HFFc6 (cell line): ENCODE data around the gene IQCK. TPM values are rescaled to one million over a fixed set of nuclear protein-coding genes. Genes with fewer than 3 reads are reported as not detected.

Experiments
- DNase-seq: peaks from one replicate; pipeline ENCODE4 v3.0.0-alpha.2; 2018
- H3K27ac Mint-ChIP-seq: 2 replicates; pipeline ENCODE4 v1.8.0; 2020; ENCODE audit warnings: mild to moderate bottlenecking, mixed read lengths
- H3K27me3 Mint-ChIP-seq: 2 replicates; pipeline ENCODE4 v1.8.0; 2021; ENCODE audit warnings: mild to moderate bottlenecking, moderate library complexity, mixed read lengths; ENCODE audit not compliant: insufficient read depth
- H3K36me3 Mint-ChIP-seq: 2 replicates; pipeline ENCODE4 v1.8.0; 2021; ENCODE audit warnings: low read depth, mixed read lengths
- H3K4me1 Mint-ChIP-seq: 2 replicates; pipeline ENCODE4 v1.8.0; 2020; ENCODE audit warnings: low read depth, mixed read lengths
- H3K4me3 Mint-ChIP-seq: 2 replicates; pipeline ENCODE4 v1.8.0; 2020; ENCODE audit warnings: mild to moderate bottlenecking, moderate library complexity, mixed read lengths
- H3K9me3 Mint-ChIP-seq: 2 replicates; pipeline ENCODE4 v1.8.0; 2020; ENCODE audit warnings: mild to moderate bottlenecking, mixed read lengths
- CTCF ChIP-seq: fragments of 200-600 bp; sonication (generic); IDR thresholded peaks from 2 replicates; pipeline ENCODE4 v1.5.0; 2021; ENCODE audit warnings: antibody characterized with exemption, mild to moderate bottlenecking
- total RNA-seq, 6 experiments: library from RNA; stranded (reverse); fragmentation: NEBNext Ultra II Directional; extraction: Animal tissue kit (Norgen Biotek cat#: 25700); gene quantifications; 2 replicates in 1 of 6; 3 replicates in 5 of 6; pipeline ENCODE4 v1.2.3, GENCODE V29; 2021

Gene IQCK
- total RNA-seq, 6 experiments from 2014 or later = 2.2 to 5.0 (median 2.8) TPM

DNA sequence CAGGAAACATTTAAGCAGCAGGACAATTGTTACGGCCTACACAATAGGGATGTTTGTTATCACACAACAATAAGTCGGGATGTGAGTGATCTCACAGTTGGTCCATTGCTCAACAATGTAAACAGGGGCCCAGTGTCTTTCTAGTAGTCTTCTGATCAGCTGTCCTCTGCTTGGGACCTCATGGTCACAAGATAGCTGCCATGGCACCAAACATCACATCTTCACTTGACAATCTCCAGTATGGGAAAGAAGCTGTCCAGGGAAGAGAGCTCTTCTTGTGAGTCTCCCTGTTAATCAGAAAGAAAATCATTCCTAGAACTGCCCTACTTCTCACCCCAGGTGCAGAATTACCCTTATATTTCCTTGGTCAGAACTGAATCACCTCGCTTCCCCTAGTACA is 172.8 kb downstream of the IQCK start:
- TF ChIP-seq CTCF = no peak
- no peaks in the 10 kb centered on the region; the same call in 1 of the 2 replicates for H3K9me3 Mint-ChIP-seq
- no peak overlapping the region for H3K27ac Mint-ChIP-seq
- H3K4me3 Mint-ChIP-seq = no peak overlapping the region
- peaks cover 12% of the 10 kb centered on the region for H3K27me3 Mint-ChIP-seq
- H3K36me3 Mint-ChIP-seq = no peaks in the 10 kb centered on the region
- peaks cover 8% of the 10 kb centered on the region for H3K4me1 Mint-ChIP-seq
- no peak for DNase-seq

- Mint-ChIP-seq H3K4me3 (no peak overlapping the region), H3K27me3 (peaks cover 18% of the 10 kb centered on the region), H3K36me3 (no peaks in the 10 kb centered on the region), H3K4me1 (no peaks in the 10 kb centered on the region), H3K27ac (no peak overlapping the region), H3K9me3 (no peaks in the 10 kb centered on the region; the same call in 1 of the 2 replicates)
- no peak for TF ChIP-seq CTCF
- no peak for DNase-seq
Observed at GRCh38 chr16:19892902-19893301, 174.8 kb downstream of the IQCK start.

GRCh38 chr16:19894586-19894985 is 176.5 kb downstream of the IQCK start:
- H3K36me3 Mint-ChIP-seq = no peaks in the 10 kb centered on the region
- no peak for TF ChIP-seq CTCF
- peaks cover 17% of the 10 kb centered on the region for H3K27me3 Mint-ChIP-seq
- H3K4me1 Mint-ChIP-seq = no peaks in the 10 kb centered on the region
- no peak for DNase-seq
- no peak overlapping the region for H3K4me3 Mint-ChIP-seq
- no peak overlapping the region for H3K27ac Mint-ChIP-seq
- H3K9me3 Mint-ChIP-seq = no peaks in the 10 kb centered on the region; the same call in 1 of the 2 replicates

GRCh38 chr16:19896951-19897350 is 178.9 kb downstream of the IQCK start:
- no peak overlapping the region for H3K27ac Mint-ChIP-seq
- no peaks in the 10 kb centered on the region for H3K36me3 Mint-ChIP-seq
- no peaks in the 10 kb centered on the region for H3K4me1 Mint-ChIP-seq
- H3K4me3 Mint-ChIP-seq = no peak overlapping the region
- TF ChIP-seq CTCF = no peak
- peaks cover 15% of the 10 kb centered on the region for H3K27me3 Mint-ChIP-seq
- H3K9me3 Mint-ChIP-seq = no peaks in the 10 kb centered on the region
- DNase-seq = no peak

DNA sequence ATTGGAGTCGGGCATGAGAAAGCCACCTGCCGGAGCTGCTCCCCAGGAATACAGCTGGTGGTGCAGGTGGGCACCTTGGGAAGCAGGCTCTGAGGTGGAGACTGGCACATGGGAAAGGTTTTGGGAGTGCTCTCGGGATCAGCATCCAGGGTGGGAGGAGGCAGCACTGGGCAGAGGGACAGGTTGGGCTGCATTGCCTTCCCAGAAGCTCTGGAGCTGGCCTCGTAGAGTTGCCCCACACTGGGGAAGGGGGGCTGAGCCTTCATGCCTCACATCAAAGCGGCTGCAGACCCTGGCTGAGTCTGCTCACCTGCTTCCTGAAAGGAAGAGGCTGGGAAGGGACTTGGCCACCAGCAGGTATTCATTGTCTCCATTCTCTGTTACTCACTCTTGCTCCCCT is 180.1 kb downstream of the IQCK start:
- Mint-ChIP-seq H3K27ac (no peak overlapping the region), H3K4me3 (no peak overlapping the region), H3K36me3 (no peaks in the 10 kb centered on the region), H3K4me1 (no peaks in the 10 kb centered on the region), H3K27me3 (peaks cover 6% of the 10 kb centered on the region), H3K9me3 (no peaks in the 10 kb centered on the region)
- no peak for TF ChIP-seq CTCF
- DNase-seq = no peak
